SK-N-SH (cell line): ENCODE measurements around the gene DYNLT1. TPM values are rescaled to one million over a fixed set of nuclear protein-coding genes. Genes with fewer than 3 reads are reported as not detected.

Experiments
- CTCF ChIA-PET: fragments of 300-600, 350-600 bp; formaldehyde crosslinking; extraction: SDS; loops from one replicate; lab custom pipeline; 2021; lab: Yijun Ruan, JAX
- POLR2A ChIA-PET: fragments of 350-600 bp; sonication (Branson Sonifier 250); formaldehyde crosslinking; extraction: SDS; loops from one replicate; lab custom pipeline; 2020; ENCODE audit warnings: antibody characterized with exemption, inconsistent platforms; lab: Yijun Ruan, JAX
- DNase-seq: peaks from one replicate; pipeline ENCODE4 v3.0.0; 2012
- H2AFZ ChIP-seq: fragments of 200-600 bp; sonication (generic); 2 replicates; pipeline ENCODE4 v1.8.1; 2016; ENCODE audit warnings: antibody characterized with exemption, mild to moderate bottlenecking, low read depth
- H3F3A ChIP-seq: fragments of 200-600 bp; sonication (generic); replicated peaks from 2 replicates; pipeline ENCODE3; 2016; ENCODE audit warnings: antibody characterized with exemption, mild to moderate bottlenecking; ENCODE audit not compliant: insufficient read depth
- H3K27ac ChIP-seq, 2 experiments: fragments of 200-500 bp in 1 of 2; fragments of 200-600 bp in 1 of 2; sonication (Bioruptor generic) in 1 of 2; sonication (generic), shearing (Covaris generic) in 1 of 2; 2 replicates each; pipeline versions ENCODE4 v1.5.1 to v1.6.1; 2014 to 2016; ENCODE audit warnings: low read depth in 2 of 2, inconsistent platforms in 1 of 2, low read length in 1 of 2, mild to moderate bottlenecking in 1 of 2, mixed read lengths in 1 of 2
- H3K27me3 ChIP-seq: fragments of 200-600 bp; sonication (generic), shearing (Covaris generic); 2 replicates; pipeline ENCODE4 v1.6.1; 2016; ENCODE audit warnings: mixed run types; ENCODE audit not compliant: insufficient read depth
- H3K36me3 ChIP-seq, 2 experiments: fragments of 200-500 bp in 1 of 2; fragments of 200-600 bp in 1 of 2; sonication (Bioruptor generic) in 1 of 2; sonication (generic) in 1 of 2; replicated peaks in 1 of 2; 2 replicates each; pipeline versions ENCODE3 to v1.5.1; 2014 to 2016; ENCODE audit warnings: low read length in 1 of 2, mild to moderate bottlenecking in 1 of 2; ENCODE audit not compliant: insufficient read depth in 2 of 2, control insufficient read depth in 1 of 2
- H3K4me1 ChIP-seq, 2 experiments: fragments of 200-500 bp in 1 of 2; fragments of 200-600 bp in 1 of 2; sonication (Bioruptor generic) in 1 of 2; sonication (generic), shearing (Covaris generic) in 1 of 2; 2 replicates each; pipeline versions ENCODE4 v1.5.1 to v1.6.1; 2014 to 2016; ENCODE audit warnings: low read depth in 1 of 2, low read length in 1 of 2, mixed run types in 1 of 2; ENCODE audit not compliant: insufficient read depth in 2 of 2, control insufficient read depth in 1 of 2
- H3K4me2 ChIP-seq: fragments of 200-600 bp; sonication (generic), shearing (Covaris generic); 2 replicates; pipeline ENCODE4 v1.6.1; 2017; ENCODE audit warnings: mixed run types
- H3K4me3 ChIP-seq, 2 experiments: fragments of 200-500 bp in 1 of 2; fragments of 200-600 bp in 1 of 2; sonication (Bioruptor generic) in 1 of 2; sonication (generic), shearing (Covaris generic) in 1 of 2; 2 replicates each; pipeline versions ENCODE4 v1.5.1 to v1.8.1; 2014 to 2016; ENCODE audit warnings: low read depth in 2 of 2, inconsistent platforms in 1 of 2, low read length in 1 of 2, mild to moderate bottlenecking in 1 of 2, mixed read lengths in 1 of 2, moderate library complexity in 1 of 2
- H3K79me2 ChIP-seq: fragments of 200-600 bp; sonication (generic); 2 replicates; pipeline ENCODE4 v1.8.1; 2017; ENCODE audit warnings: mild to moderate bottlenecking; ENCODE audit not compliant: insufficient read depth
- H3K9ac ChIP-seq: fragments of 200-600 bp; sonication (generic); 2 replicates; pipeline ENCODE4 v1.6.1; 2017; ENCODE audit warnings: mixed run types
- H3K9me2 ChIP-seq: fragments of 200-600 bp; sonication (generic); 2 replicates; pipeline ENCODE4 v1.6.1; 2017; ENCODE audit warnings: mixed run types
- H3K9me3 ChIP-seq: fragments of 200-600 bp; sonication (generic); 2 replicates; pipeline ENCODE4 v1.6.1; 2017; ENCODE audit warnings: mixed run types, mild to moderate bottlenecking, moderate library complexity
- H4K20me1 ChIP-seq: fragments of 200-600 bp; sonication (generic); 2 replicates; pipeline ENCODE4 v1.6.1; 2017; ENCODE audit warnings: mild to moderate bottlenecking, mixed run types; ENCODE audit not compliant: insufficient read depth
- CHD2 ChIP-seq: fragments of 150-350 bp; IDR thresholded peaks from 2 replicates; pipeline ENCODE4 v1.6.1; 2018; ENCODE audit warnings: low read length; ENCODE audit not compliant: partially characterized antibody
- EP300 ChIP-seq, 2 experiments: IDR thresholded peaks; 2 replicates each; pipeline versions ENCODE4 v1.4.0 to v1.6.1; 2012; ENCODE audit warnings: borderline replicate concordance in 1 of 2, low read depth in 1 of 2, low read length in 1 of 2
- EZH2phosphoT487 ChIP-seq: fragments of 200-600 bp; sonication (generic); IDR thresholded peaks from 2 replicates; pipeline ENCODE4 v1.6.1; 2017; ENCODE audit warnings: low read depth, mixed run types, mild to moderate bottlenecking, antibody characterized with exemption, moderate library complexity, borderline replicate concordance
- FOSL2 ChIP-seq: IDR thresholded peaks from 2 replicates; pipeline ENCODE4 v1.4.0; 2012; ENCODE audit warnings: low read depth, mild to moderate bottlenecking, moderate library complexity, borderline replicate concordance
- FOXJ3 ChIP-seq: sonication (generic); formaldehyde crosslinking; IDR thresholded peaks from 2 replicates; pipeline ENCODE4 v1.5.1; 2020; ENCODE audit warnings: mild to moderate bottlenecking, missing genetic modification reagents
- FOXM1 ChIP-seq: IDR thresholded peaks from 2 replicates; pipeline ENCODE4 v1.4.0; 2012; ENCODE audit warnings: low read depth, mild to moderate bottlenecking
- GABPA ChIP-seq: IDR thresholded peaks from 2 replicates; pipeline ENCODE4 v1.4.0; 2012; ENCODE audit warnings: low read depth, mild to moderate bottlenecking
- GATA2 ChIP-seq: sonication (generic); formaldehyde crosslinking; IDR thresholded peaks from 2 replicates; pipeline ENCODE4 v1.5.0; 2020; ENCODE audit warnings: mild to moderate bottlenecking, missing genetic modification reagents
- JUND ChIP-seq: IDR thresholded peaks from 2 replicates; pipeline ENCODE4 v1.4.0; 2012
- MEF2A ChIP-seq: IDR thresholded peaks from 2 replicates; pipeline ENCODE4 v1.4.0; 2012; ENCODE audit warnings: low read depth, borderline replicate concordance
- MXI1 ChIP-seq: IDR thresholded peaks from 2 replicates; pipeline ENCODE4 v1.6.1; 2012; ENCODE audit warnings: mild to moderate bottlenecking, low read depth, low read length, improper control_type of control experiment
- NFIC ChIP-seq: IDR thresholded peaks from 2 replicates; pipeline ENCODE4 v1.4.0; 2012; ENCODE audit warnings: borderline replicate concordance
- POLR2AphosphoS5 ChIP-seq: IDR thresholded peaks from 2 replicates; pipeline ENCODE4 v1.6.1; 2012; ENCODE audit warnings: low read depth, low read length
- TAF1 ChIP-seq: IDR thresholded peaks from 2 replicates; pipeline ENCODE4 v1.6.1; 2012; ENCODE audit warnings: low read depth, mild to moderate bottlenecking, low read length, moderate library complexity, borderline replicate concordance
- TCF12 ChIP-seq: IDR thresholded peaks from 2 replicates; pipeline ENCODE4 v1.4.0; 2012
- WGBS: methylation state at CpG from one replicate; pipeline ENCODE4 v1.1.6; 2017; ENCODE audit warnings: low lambda C conversion rate; 5-methylcytosine and 5-hydroxymethylcytosine counted together
- polyA plus RNA-seq, 3 experiments: library from polyadenylated mRNA; depleted of rRNA; stranded (reverse); fragments of >200 nt; gene quantifications; 2 replicates each; pipeline ENCODE4 v1.2.3, GENCODE V29; 2012
- TF ChIP-seq, protein P1 (sequence below): IDR thresholded peaks from 2 replicates; pipeline ENCODE4 v1.4.0; 2012; ENCODE audit warnings: low read depth, borderline replicate concordance
- TF ChIP-seq, protein P2 (sequence below): IDR thresholded peaks from 2 replicates; pipeline ENCODE4 v1.4.0; 2012; ENCODE audit warnings: low read depth, borderline replicate concordance
- TF ChIP-seq, protein P3 (sequence below): IDR thresholded peaks from 2 replicates; pipeline ENCODE4; 2012
- TF ChIP-seq, protein P4 (sequence below): fragments of 150-350 bp; IDR thresholded peaks from 2 replicates; pipeline ENCODE4 v1.6.1; 2017; ENCODE audit warnings: antibody characterized with exemption, low read length, low read depth, borderline replicate concordance
- TF ChIP-seq, protein P5 (sequence below): IDR thresholded peaks from 2 replicates; pipeline ENCODE4 v1.4.0; 2012; ENCODE audit warnings: low read depth

DYNLT1 gene
- polyA plus RNA-seq, 1 of the 3 experiments (the other 2 are of a cell fraction): 306 TPM

DNA sequence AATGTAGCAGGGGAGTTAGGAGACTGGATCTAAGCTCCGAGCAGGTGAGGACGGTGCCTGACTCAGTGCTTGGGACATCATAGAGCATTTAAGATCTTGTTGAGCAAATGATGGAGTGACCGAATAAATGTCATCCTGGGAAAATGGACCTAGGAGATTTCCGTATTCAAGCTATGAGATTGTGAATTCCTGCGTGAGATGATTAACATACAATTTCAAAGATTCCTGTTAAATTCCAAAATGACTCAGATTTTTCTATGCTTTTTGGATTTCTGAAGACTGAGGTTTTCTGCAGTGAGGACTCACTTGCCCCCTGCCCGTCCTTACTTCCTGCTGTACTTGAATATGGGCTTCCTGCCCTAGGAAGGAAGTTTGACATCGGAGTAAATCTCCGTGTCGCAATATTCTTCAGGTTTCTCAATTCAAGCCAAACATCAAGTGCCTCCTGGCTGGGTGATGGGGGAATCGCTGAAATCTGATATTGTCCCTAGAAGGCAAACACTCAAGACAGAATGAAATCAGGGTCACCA, 10.5 kb upstream of the DYNLT1 start:
- 23% methylated on average over 10 of the region's 10 CpGs for WGBS
- Histone ChIP-seq H3K9ac (peak overlapping the region; percentile 63), H3K4me2 (peak overlapping the region; percentile 62), H4K20me1 (no peaks in the 10 kb centered on the region), H3K27me3 (no peaks in the 10 kb centered on the region), H3K4me1 (peaks cover 16 to 25% of the 10 kb centered on the region in 2 experiments; a peak in 3 of 4 replicates), H3F3A (peaks cover 41% of the 10 kb centered on the region), H3K4me3 (0 out of 4 replicates have a peak overlapping the region, but pooled peaks of 1 of the 2 experiments have one; percentile 1), H3K79me2 (no peaks in the 10 kb centered on the region), H3K9me2 (no peaks in the 10 kb centered on the region), H3K36me3 (no peaks in the 10 kb centered on the region), H3K27ac (peak overlapping the region; percentile 67 to 92), H3K9me3 (no peaks in the 10 kb centered on the region), H2AFZ (peak overlapping the region; percentile 76; the same call in 1 of the 2 replicates)
- DNase-seq: no peak
- TF ChIP-seq, protein P1, sequence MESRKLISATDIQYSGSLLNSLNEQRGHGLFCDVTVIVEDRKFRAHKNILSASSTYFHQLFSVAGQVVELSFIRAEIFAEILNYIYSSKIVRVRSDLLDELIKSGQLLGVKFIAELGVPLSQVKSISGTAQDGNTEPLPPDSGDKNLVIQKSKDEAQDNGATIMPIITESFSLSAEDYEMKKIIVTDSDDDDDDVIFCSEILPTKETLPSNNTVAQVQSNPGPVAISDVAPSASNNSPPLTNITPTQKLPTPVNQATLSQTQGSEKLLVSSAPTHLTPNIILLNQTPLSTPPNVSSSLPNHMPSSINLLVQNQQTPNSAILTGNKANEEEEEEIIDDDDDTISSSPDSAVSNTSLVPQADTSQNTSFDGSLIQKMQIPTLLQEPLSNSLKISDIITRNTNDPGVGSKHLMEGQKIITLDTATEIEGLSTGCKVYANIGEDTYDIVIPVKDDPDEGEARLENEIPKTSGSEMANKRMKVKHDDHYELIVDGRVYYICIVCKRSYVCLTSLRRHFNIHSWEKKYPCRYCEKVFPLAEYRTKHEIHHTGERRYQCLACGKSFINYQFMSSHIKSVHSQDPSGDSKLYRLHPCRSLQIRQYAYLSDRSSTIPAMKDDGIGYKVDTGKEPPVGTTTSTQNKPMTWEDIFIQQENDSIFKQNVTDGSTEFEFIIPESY: 0 out of 2 replicates have a peak, but pooled peaks have one; percentile 1
- TF ChIP-seq, protein P2, sequence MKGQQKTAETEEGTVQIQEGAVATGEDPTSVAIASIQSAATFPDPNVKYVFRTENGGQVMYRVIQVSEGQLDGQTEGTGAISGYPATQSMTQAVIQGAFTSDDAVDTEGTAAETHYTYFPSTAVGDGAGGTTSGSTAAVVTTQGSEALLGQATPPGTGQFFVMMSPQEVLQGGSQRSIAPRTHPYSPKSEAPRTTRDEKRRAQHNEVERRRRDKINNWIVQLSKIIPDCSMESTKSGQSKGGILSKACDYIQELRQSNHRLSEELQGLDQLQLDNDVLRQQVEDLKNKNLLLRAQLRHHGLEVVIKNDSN: no peak
- TF ChIP-seq FOXM1 (no peak), NFIC (peak; percentile 34; the same call in 1 of the 2 replicates), TCF12 (peak; percentile 7; the same call in 1 of the 2 replicates), FOSL2 (peak; percentile 46)
- ChIA-PET CTCF (interaction anchor here (1.1 to 1.9 kb wide), 2 partner anchors 36 to 434 kb away, joined by 3 to 7 read pairs; no protein-coding TSS in a partner anchor), POLR2A (interaction anchor here (0.6 to 1.3 kb wide), 2 partner anchors 11 to 454 kb away, joined by 3 to 11 read pairs; partner anchors contain the start of gene DYNLT1)

DNA sequence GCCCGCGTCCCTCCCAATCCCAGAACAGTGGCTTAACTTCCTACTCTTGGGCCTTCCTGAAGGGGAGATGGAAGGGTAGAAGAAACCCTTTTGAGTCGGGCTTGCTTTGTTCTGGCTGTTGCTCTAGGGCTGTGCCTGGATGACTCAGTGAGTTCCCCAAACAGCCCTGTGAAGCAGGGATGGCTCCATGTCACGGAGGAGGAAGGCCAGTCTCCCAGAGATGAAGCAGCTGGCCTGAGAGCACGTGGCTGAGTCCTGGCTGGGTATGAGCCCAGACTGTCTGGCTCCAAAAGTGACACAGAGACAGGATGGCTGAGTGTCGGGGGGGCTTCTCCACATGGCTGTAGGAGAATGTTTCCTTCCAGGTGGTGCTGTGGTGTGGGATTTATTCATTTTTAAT, 10.0 kb upstream of the DYNLT1 start:
- Histone ChIP-seq H3F3A (peaks cover 44% of the 10 kb centered on the region), H3K27ac (peak overlapping the region; percentile 67 to 92), H3K27me3 (no peaks in the 10 kb centered on the region), H3K36me3 (no peaks in the 10 kb centered on the region), H3K79me2 (no peaks in the 10 kb centered on the region), H3K4me1 (peaks cover 16 to 30% of the 10 kb centered on the region in 2 experiments; a peak in 3 of 4 replicates), H3K4me2 (peak overlapping the region; percentile 62), H2AFZ (peak overlapping the region; percentile 76; the same call in 1 of the 2 replicates), H3K9me3 (no peaks in the 10 kb centered on the region), H3K4me3 (0 out of 4 replicates have a peak overlapping the region, but pooled peaks of 1 of the 2 experiments have one; percentile 1), H3K9ac (peak overlapping the region; percentile 63), H4K20me1 (no peaks in the 10 kb centered on the region), H3K9me2 (no peaks in the 10 kb centered on the region)
- ChIA-PET POLR2A (interaction anchor here (1.3 kb wide), 1 partner anchor 10 kb away, joined by 11 read pairs; the partner anchor contains the start of gene DYNLT1), CTCF (interaction anchor here (1.1 to 1.9 kb wide), 2 partner anchors 37 to 433 kb away, joined by 3 to 7 read pairs; no protein-coding TSS in a partner anchor)
- WGBS: 19% methylated on average over 3 of the region's 6 CpGs
- DNase-seq: peak; percentile 57
- TF ChIP-seq MXI1 (peak; percentile 90), TCF12 (peak; percentile 98), GATA2 (CRISPR knock-in tag) (no peak), MEF2A (no peak; the same call in 1 of the 2 replicates), JUND (peak; percentile 73), GABPA (no peak), EP300 (IDR thresholded peaks at IDR 0.05; ENCODE audit: borderline replicate concordance in 1 of 2, low read depth in 1 of 2, low read length in 1 of 2) (peak; percentile 63 to 94; a peak in 3 of 4 replicates), EZH2phosphoT487 (no peak), FOXJ3 (CRISPR knock-in tag) (no peak), FOXM1 (0 out of 2 replicates have a peak, but pooled peaks have one; percentile 19), POLR2AphosphoS5 (peak; percentile 78; the same call in 1 of the 2 replicates), CHD2 (peak; percentile 24), FOSL2 (peak; percentile 67; the same call in 1 of the 2 replicates), TAF1 (no peak; the same call in 1 of the 2 replicates)
- TF ChIP-seq, protein P3, sequence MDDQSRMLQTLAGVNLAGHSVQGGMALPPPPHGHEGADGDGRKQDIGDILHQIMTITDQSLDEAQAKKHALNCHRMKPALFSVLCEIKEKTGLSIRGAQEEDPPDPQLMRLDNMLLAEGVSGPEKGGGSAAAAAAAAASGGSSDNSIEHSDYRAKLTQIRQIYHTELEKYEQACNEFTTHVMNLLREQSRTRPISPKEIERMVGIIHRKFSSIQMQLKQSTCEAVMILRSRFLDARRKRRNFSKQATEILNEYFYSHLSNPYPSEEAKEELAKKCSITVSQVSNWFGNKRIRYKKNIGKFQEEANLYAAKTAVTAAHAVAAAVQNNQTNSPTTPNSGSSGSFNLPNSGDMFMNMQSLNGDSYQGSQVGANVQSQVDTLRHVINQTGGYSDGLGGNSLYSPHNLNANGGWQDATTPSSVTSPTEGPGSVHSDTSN: peak; percentile 92
- TF ChIP-seq, protein P4, sequence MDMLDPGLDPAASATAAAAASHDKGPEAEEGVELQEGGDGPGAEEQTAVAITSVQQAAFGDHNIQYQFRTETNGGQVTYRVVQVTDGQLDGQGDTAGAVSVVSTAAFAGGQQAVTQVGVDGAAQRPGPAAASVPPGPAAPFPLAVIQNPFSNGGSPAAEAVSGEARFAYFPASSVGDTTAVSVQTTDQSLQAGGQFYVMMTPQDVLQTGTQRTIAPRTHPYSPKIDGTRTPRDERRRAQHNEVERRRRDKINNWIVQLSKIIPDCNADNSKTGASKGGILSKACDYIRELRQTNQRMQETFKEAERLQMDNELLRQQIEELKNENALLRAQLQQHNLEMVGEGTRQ: peak; percentile 14; the same call in 1 of the 2 replicates
- TF ChIP-seq, protein P5, sequence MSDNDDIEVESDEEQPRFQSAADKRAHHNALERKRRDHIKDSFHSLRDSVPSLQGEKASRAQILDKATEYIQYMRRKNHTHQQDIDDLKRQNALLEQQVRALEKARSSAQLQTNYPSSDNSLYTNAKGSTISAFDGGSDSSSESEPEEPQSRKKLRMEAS: peak; percentile 99
